H1 (cell line): Measurements from ENCODE around the gene BPI. TPM values are rescaled to one million over a fixed set of nuclear protein-coding genes. Genes with fewer than 3 reads are reported as not detected.
A peak's percentile ranks its signal among the peaks of the same experiment; 100 is the strongest.

ENCODE experiments used
- CTCF ChIA-PET: fragments of 300-600 bp; sonication (Branson Sonifier 250); formaldehyde crosslinking; loops from one replicate; lab custom pipeline; 2021; ENCODE audit not compliant: partially characterized antibody; lab: Charles Lee
- POLR2A ChIA-PET: fragments of 300-600 bp; sonication (Branson Sonifier 250); formaldehyde crosslinking; loops from one replicate; lab custom pipeline; 2021; ENCODE audit warnings: inconsistent platforms; ENCODE audit not compliant: partially characterized antibody; lab: Charles Lee
- DNase-seq, 2 experiments: peaks; one replicate each; pipeline versions ENCODE4 v3.0.0 to v3.0.0-alpha.2; 2010 to 2022; ENCODE audit warnings: low spot score in 2 of 2, low read depth in 1 of 2, mixed read lengths in 1 of 2
- FAIRE-seq: peaks from 2 replicates; lab custom pipeline; 2011; peaks lifted over from hg19 to GRCh38; lab: Jason Lieb, UNC
- H2AFZ ChIP-seq: 2 replicates; pipeline ENCODE4 v1.8.1; 2012; ENCODE audit warnings: low read length, inconsistent platforms
- H2AK5ac ChIP-seq: 2 replicates; pipeline ENCODE4 v1.6.1; 2013; ENCODE audit warnings: low read depth, low read length
- H2BK120ac ChIP-seq: replicated peaks from 2 replicates; pipeline ENCODE3; 2013; ENCODE audit warnings: low read depth, low read length, inconsistent platforms
- H2BK12ac ChIP-seq: 2 replicates; pipeline ENCODE4 v1.6.1; 2013; ENCODE audit warnings: low read depth, low read length
- H2BK15ac ChIP-seq: 2 replicates; pipeline ENCODE4 v1.6.1; 2013; ENCODE audit warnings: low read length
- H2BK20ac ChIP-seq: 2 replicates; pipeline ENCODE4 v1.6.1; 2013; ENCODE audit warnings: low read length
- H2BK5ac ChIP-seq: 2 replicates; pipeline ENCODE4 v1.6.1; 2013; ENCODE audit warnings: low read depth, low read length
- H3K14ac ChIP-seq: 2 replicates; pipeline ENCODE4 v1.6.1; 2013; ENCODE audit warnings: inconsistent platforms; ENCODE audit not compliant: insufficient read length
- H3K18ac ChIP-seq: 2 replicates; pipeline ENCODE4 v1.6.1; 2013; ENCODE audit warnings: low read length; ENCODE audit errors: extremely low read depth
- H3K23ac ChIP-seq: 2 replicates; pipeline ENCODE4 v1.6.1; 2013; ENCODE audit warnings: inconsistent platforms; ENCODE audit not compliant: insufficient read length
- H3K23me2 ChIP-seq: 2 replicates; pipeline ENCODE4 v1.6.1; 2013; ENCODE audit warnings: low read depth, low read length
- H3K27ac ChIP-seq: 2 replicates; pipeline ENCODE4 v1.6.1; 2011; ENCODE audit warnings: low read depth, low read length, inconsistent platforms
- H3K27me3 ChIP-seq, 4 experiments: replicated peaks in 1 of 4; 1 replicate in 1 of 4; 2 replicates in 3 of 4; pipeline versions ENCODE4 v1.6.1 to v1.8.1; 2011 to 2013; ENCODE audit warnings: low read length in 3 of 4, mild to moderate bottlenecking in 3 of 4, inconsistent platforms in 2 of 4, mixed read lengths in 2 of 4, moderate library complexity in 1 of 4; ENCODE audit not compliant: control insufficient read depth in 3 of 4, insufficient read depth in 3 of 4; ENCODE audit errors: extremely low read depth in 1 of 4
- H3K36me3 ChIP-seq, 4 experiments: 2 replicates each; pipeline versions ENCODE4 v1.6.1 to v1.8.1; 2011 to 2013; ENCODE audit warnings: mild to moderate bottlenecking in 4 of 4, low read length in 3 of 4, moderate library complexity in 2 of 4, control low read depth in 1 of 4, inconsistent platforms in 1 of 4; ENCODE audit not compliant: insufficient read depth in 4 of 4, control insufficient read depth in 2 of 4
- H3K4ac ChIP-seq: replicated peaks from 2 replicates; pipeline ENCODE3; 2013; ENCODE audit warnings: low read length, low read depth, mixed read lengths, inconsistent platforms; ENCODE audit not compliant: insufficient read length
- H3K4me1 ChIP-seq, 4 experiments: replicated peaks in 1 of 4; 1 replicate in 1 of 4; 2 replicates in 3 of 4; pipeline versions ENCODE4 v1.6.1 to v1.8.1; 2011 to 2013; ENCODE audit warnings: low read length in 3 of 4, inconsistent platforms in 2 of 4, mixed read lengths in 1 of 4; ENCODE audit not compliant: insufficient read depth in 4 of 4, control insufficient read depth in 3 of 4
- H3K4me2 ChIP-seq, 2 experiments: 2 replicates each; pipeline versions ENCODE4 v1.6.1 to v1.8.1; 2011 to 2013; ENCODE audit warnings: low read depth in 2 of 2, low read length in 2 of 2, control low read depth in 1 of 2, inconsistent platforms in 1 of 2, mild to moderate bottlenecking in 1 of 2; ENCODE audit not compliant: insufficient read depth in 1 of 2
- H3K4me3 ChIP-seq, 4 experiments: fragments of 200-600, 300-600 bp in 1 of 4; sonication (generic), shearing (Covaris generic), sonication (Bioruptor Twin) in 1 of 4; 2 replicates each; pipeline versions ENCODE4 v1.5.1 to v1.8.1; 2011 to 2016; ENCODE audit warnings: low read length in 4 of 4, low read depth in 3 of 4, control low read depth in 2 of 4, inconsistent platforms in 2 of 4, mild to moderate bottlenecking in 2 of 4, mixed read lengths in 1 of 4, moderate library complexity in 1 of 4; ENCODE audit not compliant: insufficient read depth in 2 of 4; ENCODE audit errors: extremely low read depth in 1 of 4
- H3K56ac ChIP-seq: replicated peaks from 2 replicates; pipeline ENCODE3; 2013; ENCODE audit warnings: low read depth, mild to moderate bottlenecking, mixed read lengths, low read length, inconsistent platforms; ENCODE audit not compliant: insufficient read length
- H3K79me1 ChIP-seq: 2 replicates; pipeline ENCODE4 v1.6.1; 2013; ENCODE audit warnings: low read depth, low read length, control low read depth
- H3K79me2 ChIP-seq, 2 experiments: 2 replicates each; pipeline versions ENCODE4 v1.6.1 to v1.8.1; 2012 to 2013; ENCODE audit warnings: low read length in 2 of 2, mild to moderate bottlenecking in 2 of 2, inconsistent platforms in 1 of 2; ENCODE audit not compliant: insufficient read depth in 2 of 2, control insufficient read depth in 1 of 2
- H3K9ac ChIP-seq, 4 experiments: replicated peaks in 1 of 4; 1 replicate in 1 of 4; 2 replicates in 3 of 4; pipeline versions ENCODE4 v1.6.1 to v1.8.1; 2011 to 2013; ENCODE audit warnings: low read depth in 3 of 4, low read length in 3 of 4, control low read depth in 2 of 4, mild to moderate bottlenecking in 2 of 4, moderate library complexity in 2 of 4, inconsistent platforms in 1 of 4; ENCODE audit errors: extremely low read depth in 1 of 4
- H3K9me3 ChIP-seq, 2 experiments: 2 replicates each; pipeline versions ENCODE4 v1.6.1 to v1.8.1; 2012 to 2013; ENCODE audit warnings: mild to moderate bottlenecking in 2 of 2, moderate library complexity in 2 of 2, control low read depth in 1 of 2, inconsistent platforms in 1 of 2, low read depth in 1 of 2, low read length in 1 of 2, mixed read lengths in 1 of 2; ENCODE audit not compliant: insufficient read depth in 2 of 2
- H4K20me1 ChIP-seq, 2 experiments: replicated peaks in 1 of 2; 2 replicates each; pipeline versions ENCODE3 to v1.8.1; 2011 to 2013; ENCODE audit warnings: inconsistent platforms in 2 of 2, low read length in 2 of 2, mild to moderate bottlenecking in 1 of 2; ENCODE audit not compliant: insufficient read depth in 2 of 2, control insufficient read depth in 1 of 2
- H4K5ac ChIP-seq: 2 replicates; pipeline ENCODE4 v1.6.1; 2013; ENCODE audit warnings: low read length, low read depth, mixed read lengths, inconsistent platforms; ENCODE audit not compliant: insufficient read length
- H4K8ac ChIP-seq: 2 replicates; pipeline ENCODE4 v1.8.0; 2013; ENCODE audit warnings: mild to moderate bottlenecking, moderate library complexity, low read length, inconsistent platforms; ENCODE audit not compliant: insufficient read depth; ENCODE audit errors: extremely low read depth
- H4K91ac ChIP-seq: replicated peaks from 2 replicates; pipeline ENCODE3; 2013; ENCODE audit warnings: low read length, mixed read lengths, inconsistent platforms; ENCODE audit not compliant: insufficient read length
- ATF2 ChIP-seq: IDR thresholded peaks from 2 replicates; pipeline ENCODE4 v1.6.1; 2012; ENCODE audit warnings: low read length, inconsistent platforms
- CTBP2 ChIP-seq: IDR thresholded peaks from 2 replicates; pipeline ENCODE4 v1.7.0; 2011; ENCODE audit warnings: borderline replicate concordance, mild to moderate bottlenecking, moderate library complexity, mixed read lengths, low read length; ENCODE audit not compliant: insufficient read depth, insufficient read length
- EGR1 ChIP-seq: IDR thresholded peaks from 2 replicates; pipeline ENCODE4 v1.6.1; 2011; ENCODE audit warnings: low read depth, low read length, borderline replicate concordance
- POLR2AphosphoS5 ChIP-seq: IDR thresholded peaks from 2 replicates; pipeline ENCODE4 v1.6.1; 2011; ENCODE audit warnings: low read depth, low read length
- SAP30 ChIP-seq: fragments of 300-600 bp; sonication (generic); IDR thresholded peaks from 2 replicates; pipeline ENCODE4 v1.7.1; 2012; ENCODE audit warnings: low read length, moderate library complexity, mild to moderate bottlenecking, inconsistent platforms; ENCODE audit not compliant: insufficient read depth, insufficient replicate concordance
- SP4 ChIP-seq: IDR thresholded peaks from 2 replicates; pipeline ENCODE4 v1.6.1; 2012; ENCODE audit warnings: low read length, inconsistent platforms
- SUZ12 ChIP-seq: fragments of 200-600 bp; sonication (generic); IDR thresholded peaks from 2 replicates; pipeline ENCODE4 v1.6.1; 2012; ENCODE audit warnings: mild to moderate bottlenecking, inconsistent platforms, low read length, moderate library complexity, mixed read lengths
- TAF7 ChIP-seq: optimal IDR thresholded peaks from 2 replicates; pipeline ENCODE3; 2011; ENCODE audit warnings: low read depth, mild to moderate bottlenecking, inconsistent platforms, low read length, moderate library complexity, borderline replicate concordance
- WGBS, 2 experiments: shearing (Covaris generic) in 1 of 2; methylation state at CpG; one replicate each; pipeline versions ENCODE4 v1.1.6 to v1.1.7; 2013 to 2015; ENCODE audit warnings: low lambda C conversion rate in 2 of 2, mixed read lengths in 2 of 2, inconsistent platforms in 1 of 2, low coverage in 1 of 2, missing lambda C conversion rate in 1 of 2; ENCODE audit not compliant: insufficient replicate concordance in 2 of 2, insufficient coverage in 1 of 2, insufficient read length in 1 of 2; ENCODE audit errors: extremely low coverage in 1 of 2, missing lambda C conversion rate in 1 of 2; 5-methylcytosine and 5-hydroxymethylcytosine counted together
- polyA plus RNA-seq, 7 experiments: library from polyadenylated mRNA; depleted of rRNA in 3 of 7; stranded (reverse) in 5 of 7; unstranded in 2 of 7; fragments of >200 nt in 5 of 7; fragments of 200-250 nt in 2 of 7; gene quantifications; 1 replicate in 5 of 7; 2 replicates in 1 of 7; 4 replicates in 1 of 7; pipeline versions ENCODE4 v1.2.1 to v1.2.3, GENCODE V29; 2011 to 2013; ENCODE audit warnings: missing spikeins in 2 of 7, mixed read lengths in 2 of 7
- total RNA-seq: library from RNA; stranded (reverse); fragmentation: NEBNext Ultra II Directional; extraction: Animal tissue kit (Norgen Biotek cat#: 25700); gene quantifications from 2 replicates; pipeline ENCODE4 v1.2.1, GENCODE V29; 2021
- TF ChIP-seq, protein P1 (sequence below): IDR thresholded peaks from 2 replicates; pipeline ENCODE4 v1.6.1; 2012; ENCODE audit warnings: inconsistent platforms

Gene BPI
- total and polyA plus RNA-seq, 2 of the 8 experiments (the other 6 are each of a cell fraction or from before 2014, with no cell fraction given): not detected

DNA sequence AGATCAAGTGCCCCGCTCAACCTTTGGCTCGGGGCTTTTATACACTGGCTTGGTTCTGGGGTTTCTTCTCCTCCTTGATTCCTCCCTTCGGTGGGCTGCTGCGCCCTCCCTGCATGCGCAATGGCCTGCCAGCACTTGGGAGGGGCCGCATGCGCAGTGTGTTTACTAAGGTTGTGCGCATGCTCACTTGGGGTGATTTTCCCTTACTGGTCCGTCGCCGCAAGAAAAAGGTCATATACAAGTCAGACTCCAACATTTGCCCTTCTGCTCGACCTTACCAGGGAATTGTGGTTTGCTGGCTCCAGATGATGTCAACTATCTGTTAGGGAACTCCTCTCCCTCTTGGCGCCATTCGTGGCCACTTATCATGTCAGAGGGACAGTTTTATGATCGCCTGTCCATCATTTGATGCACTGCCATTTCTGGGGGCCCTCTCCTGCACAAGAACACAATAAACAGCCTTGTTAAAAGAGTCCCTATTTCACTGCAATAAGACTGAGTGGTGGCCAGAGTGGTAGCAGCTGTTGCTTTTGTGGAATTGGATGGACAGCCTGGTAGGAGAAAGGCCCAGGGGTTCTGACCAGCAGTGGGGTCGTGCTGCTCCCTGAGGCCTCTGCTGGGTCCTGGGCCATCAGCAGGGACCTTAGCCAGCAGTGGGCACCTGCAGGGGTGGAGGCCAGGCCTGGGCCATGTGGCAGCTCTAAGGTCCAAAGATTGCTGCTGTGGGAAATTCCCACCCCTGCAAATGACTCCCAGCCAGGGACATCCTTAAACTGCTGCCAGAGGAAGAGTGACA lies 39.6 kb downstream of the BPI start:
- WGBS, 2 experiments: 91% methylated on average over 16 of the region's 16 CpGs; no CpG with 5 or more reads in 1 of the 2 experiments
- no peak for TF ChIP-seq POLR2AphosphoS5
- no peak for TF ChIP-seq TAF7
- no peak for TF ChIP-seq EGR1
- no peak for TF ChIP-seq CTBP2
- TF ChIP-seq SUZ12: no peak
- no peak for TF ChIP-seq ATF2
- no peak for TF ChIP-seq SAP30
- no peak for TF ChIP-seq SP4
- TF ChIP-seq, protein P1, sequence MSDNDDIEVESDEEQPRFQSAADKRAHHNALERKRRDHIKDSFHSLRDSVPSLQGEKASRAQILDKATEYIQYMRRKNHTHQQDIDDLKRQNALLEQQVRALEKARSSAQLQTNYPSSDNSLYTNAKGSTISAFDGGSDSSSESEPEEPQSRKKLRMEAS: no peak

More for the DNA sequence above, 39.6 kb downstream of the BPI start:
- peak overlapping the region; percentile 10; the same call in 1 of the 2 replicates for H2AK5ac ChIP-seq
- no peak overlapping the region for H3K9ac ChIP-seq
- no peak overlapping the region for H3K56ac ChIP-seq
- peak overlapping the region; percentile 14 for H4K5ac ChIP-seq
- ChIA-PET CTCF (interaction anchor here (1.2 to 1.3 kb wide), 2 partner anchors 13 to 15 kb away, joined by 3 to 6 read pairs; no protein-coding TSS in a partner anchor), POLR2A (interaction anchor here (1.0 kb wide), 1 partner anchor 11 kb away, joined by 4 read pairs; no protein-coding TSS in a partner anchor)
- peaks cover 10 to 24% (median 15%) of the 10 kb centered on the region in 4 experiments for H3K4me1 ChIP-seq
- peak overlapping the region; percentile 9; the same call in 1 of the 2 replicates for H3K27ac ChIP-seq
- no peaks in the 10 kb centered on the region for H3K79me1 ChIP-seq
- no peaks in the 10 kb centered on the region for H3K79me2 ChIP-seq
- H3K27me3 ChIP-seq: no peaks in the 10 kb centered on the region
- H2AFZ ChIP-seq: no peak overlapping the region
- H4K91ac ChIP-seq: peak overlapping the region; percentile 86
- H2BK12ac ChIP-seq: peak overlapping the region; percentile 69; the same call in 1 of the 2 replicates
- H2BK15ac ChIP-seq: peak overlapping the region; percentile 89; the same call in 1 of the 2 replicates
- peak overlapping the region; percentile 71; the same call in 1 of the 2 replicates for H4K8ac ChIP-seq
- no peak for FAIRE-seq
- peak overlapping the region; percentile 19 for H3K4ac ChIP-seq
- no peak overlapping the region for H3K23ac ChIP-seq
- no peaks in the 10 kb centered on the region for H3K36me3 ChIP-seq
- no peak for DNase-seq
- no peak overlapping the region for H3K4me3 ChIP-seq
- no peaks in the 10 kb centered on the region for H4K20me1 ChIP-seq
- no peaks in the 10 kb centered on the region for H3K23me2 ChIP-seq
- H2BK20ac ChIP-seq: peak overlapping the region; percentile 38; the same call in 1 of the 2 replicates
- peak overlapping the region; percentile 91 for H2BK120ac ChIP-seq
- H3K9me3 ChIP-seq: no peaks in the 10 kb centered on the region
- H3K18ac ChIP-seq: peak overlapping the region; percentile 17; the same call in 1 of the 2 replicates
- no peak overlapping the region for H3K14ac ChIP-seq
- H2BK5ac ChIP-seq: peak overlapping the region; percentile 87
- H3K4me2 ChIP-seq: no peak overlapping the region; a peak in 1 of 4 replicates
